Umbilical cord (tissue), 2 donors: ENCODE measurements around the gene VSTM4. TPM values are rescaled to one million over a fixed set of nuclear protein-coding genes. Genes with fewer than 3 reads are reported as not detected.

Experiments used
- DNase-seq: peaks from one replicate; pipeline ENCODE4 v3.0.0-alpha.2; 2015; ENCODE audit warnings: low spot score
- total RNA-seq: library from RNA; depleted of rRNA; stranded (reverse); fragments of >200 nt; gene quantifications from one replicate; pipeline ENCODE4 v1.2.3, GENCODE V29; 2014; ENCODE audit warnings: low replicate concordance; ENCODE audit not compliant: insufficient read depth

Gene VSTM4
- 8.4 TPM for total RNA-seq

- peak; percentile 72 for DNase-seq
Measured at GRCh38 chr10:49115015-49115795, at the start of gene VSTM4. VSTM4 (minus strand) TSS chr10:49115522; CDS start chr10:49115485, 37 bp downstream.

DNA sequence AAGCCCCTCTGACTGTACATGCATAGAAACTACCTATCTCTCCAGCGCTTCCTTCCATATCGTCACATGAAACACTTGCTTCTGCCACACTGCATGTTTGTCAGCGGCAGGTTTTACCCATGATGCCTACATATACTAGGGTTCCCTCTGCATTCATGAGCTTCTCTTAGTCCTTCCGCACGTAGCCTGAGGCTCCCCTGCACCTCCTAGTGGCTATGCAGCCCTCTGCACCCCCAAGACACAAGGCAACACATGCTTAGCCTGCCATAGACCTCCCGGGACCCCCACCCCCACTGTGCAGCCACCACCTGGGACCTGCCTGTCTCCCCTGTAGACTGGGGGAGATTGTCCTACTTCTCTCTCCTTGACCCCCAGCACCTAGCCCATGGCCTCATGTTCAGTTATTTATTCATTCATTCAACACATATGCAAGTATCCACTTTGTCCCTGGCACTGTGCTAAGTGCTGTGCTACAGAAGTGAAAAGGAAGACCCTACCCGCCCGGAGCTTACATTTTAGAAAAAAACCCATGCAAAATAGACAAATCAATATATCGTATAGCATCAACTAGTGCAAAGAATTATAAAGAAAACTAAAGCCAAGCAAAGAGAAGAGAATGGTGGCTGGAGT lies 49.4 kb upstream of the VSTM4 start:
- peak; percentile 44 for DNase-seq

DNA sequence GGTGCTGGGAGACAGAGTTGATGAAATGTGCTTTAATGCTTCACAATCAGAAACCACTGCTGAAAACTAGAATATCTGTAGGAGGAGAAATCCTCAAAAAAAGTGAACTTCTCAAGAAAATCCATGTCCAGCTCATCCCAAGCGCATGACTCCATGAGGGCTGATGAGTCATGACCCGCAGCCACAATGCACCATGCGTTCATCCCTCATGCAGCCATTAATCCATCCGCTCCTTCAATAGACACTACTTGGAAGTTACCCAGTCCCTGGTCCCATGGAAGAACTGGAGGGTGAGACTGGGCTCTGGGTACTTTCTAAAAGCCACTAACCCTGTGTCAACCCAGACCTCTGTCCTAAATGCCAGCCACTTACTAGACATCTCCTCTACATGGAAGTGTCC lies 48.4 kb upstream of the VSTM4 start:
- DNase-seq: no peak

DNA sequence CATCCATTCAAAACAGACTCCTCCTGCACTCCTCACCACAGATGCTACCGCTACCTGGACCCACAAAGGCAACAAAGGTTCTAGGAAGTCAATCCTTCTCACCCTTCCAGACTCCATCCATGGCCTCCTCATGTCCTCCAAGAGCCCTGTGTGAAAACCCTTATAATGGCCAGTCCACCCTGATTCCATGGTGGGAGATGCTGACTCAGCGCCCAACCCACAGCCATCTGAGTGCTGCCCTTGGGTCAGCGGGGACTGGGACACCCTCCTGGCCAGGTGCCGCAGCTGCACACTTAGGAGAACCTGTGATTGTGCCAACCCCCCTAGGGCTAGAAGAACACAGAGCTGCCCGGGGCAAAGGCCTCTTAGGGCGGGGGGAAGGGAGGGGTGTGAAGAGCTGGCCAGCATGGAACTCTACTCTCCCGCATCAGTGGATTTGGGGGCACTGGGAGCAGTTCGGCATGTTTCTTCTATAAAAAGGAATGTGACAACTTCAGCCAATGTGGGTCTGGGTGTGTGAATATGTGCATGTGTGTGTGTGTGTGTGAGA lies 47.5 kb upstream of the VSTM4 start:
- DNase-seq: no peak

GRCh38 chr10:49162063-49162462 lies 46.7 kb upstream of the VSTM4 start:
- DNase-seq: no peak

DNA sequence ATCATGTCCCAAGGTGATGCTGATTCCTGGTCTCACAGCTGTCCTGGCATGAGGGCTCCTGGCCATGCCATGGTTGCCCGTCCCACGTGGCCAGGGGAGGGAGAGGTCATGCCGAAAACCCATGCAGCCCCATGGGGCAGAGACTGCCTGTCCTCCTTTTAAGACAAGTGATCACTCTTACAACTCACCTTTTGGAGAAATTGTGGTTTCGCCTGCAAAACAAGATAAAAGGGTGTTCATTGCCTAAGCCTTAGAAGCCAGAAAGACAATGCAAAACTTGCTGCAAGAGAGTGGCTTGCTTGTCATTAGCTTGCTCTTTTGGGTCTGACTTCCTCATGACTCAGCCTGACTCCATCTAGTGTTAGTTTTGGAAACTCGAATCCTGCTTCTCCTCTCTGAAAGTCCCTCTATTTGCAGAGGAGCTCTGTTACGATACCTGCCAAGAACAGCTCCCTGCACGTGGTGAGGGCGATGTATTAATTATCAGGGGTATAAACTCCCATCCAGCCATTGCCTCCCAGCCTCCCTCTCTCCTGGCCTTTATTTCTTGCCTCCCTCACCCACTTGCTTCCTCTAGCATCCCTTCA lies 46.2 kb upstream of the VSTM4 start:
- DNase-seq: peak; percentile 47

DNA sequence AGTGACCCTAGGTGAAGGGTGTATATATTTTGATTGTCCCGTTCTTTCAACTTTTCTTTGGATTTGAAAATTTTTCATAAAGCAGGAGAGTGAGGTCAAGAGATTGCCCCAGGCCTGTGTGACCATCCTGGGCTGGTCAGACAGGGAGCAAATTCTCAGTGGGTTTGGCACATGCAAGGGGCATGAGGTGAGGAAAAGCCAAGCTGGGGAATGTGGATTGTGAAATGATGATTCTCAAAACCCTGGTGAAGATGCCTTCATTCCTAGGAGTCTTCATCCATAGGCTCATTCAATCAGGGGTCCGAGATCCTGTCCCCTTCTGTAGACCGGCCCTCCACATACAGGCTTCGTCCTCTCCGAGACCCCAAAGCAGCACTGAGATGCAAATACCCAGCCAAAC lies 45.5 kb upstream of the VSTM4 start:
- DNase-seq: no peak

GRCh38 chr10:49160110-49160509 lies 44.8 kb upstream of the VSTM4 start:
- DNase-seq: no peak

DNA sequence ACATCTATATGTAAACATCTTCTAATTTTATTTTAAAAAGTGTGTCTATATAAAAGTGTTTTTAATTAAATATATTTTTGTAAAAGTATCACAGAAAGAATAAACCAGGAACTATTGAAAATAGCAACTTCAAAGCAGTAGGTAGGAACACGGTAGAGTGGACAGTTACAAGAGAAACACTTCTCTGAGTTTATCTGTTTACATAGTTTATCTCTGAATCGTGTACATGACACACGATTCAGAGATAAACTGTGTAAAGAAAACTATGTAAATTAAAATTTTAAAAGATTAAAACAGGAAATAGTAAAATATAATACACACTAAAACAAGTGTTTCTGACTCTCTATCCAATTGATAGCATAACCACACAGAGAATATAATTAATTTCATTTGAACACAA lies 43.6 kb upstream of the VSTM4 start:
- DNase-seq: no peak

DNA sequence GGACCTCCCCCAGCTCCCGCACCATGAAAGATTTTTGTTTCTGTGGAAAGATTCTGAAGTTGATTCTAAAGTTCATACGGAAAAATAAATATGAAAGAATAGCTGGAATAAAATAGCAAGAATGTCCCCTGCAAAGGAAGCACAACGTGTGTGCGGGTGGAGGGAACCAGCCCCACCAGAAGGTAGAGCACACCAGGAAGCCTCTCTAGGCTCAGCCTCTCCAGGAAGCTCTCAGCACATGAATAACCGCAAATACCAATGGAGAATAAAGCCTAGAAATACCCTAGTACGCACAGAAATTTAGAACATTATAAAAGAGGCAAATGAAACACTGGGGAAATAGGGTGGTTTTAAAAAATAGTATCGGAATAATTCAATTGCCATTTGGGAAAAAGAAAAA lies 43.1 kb upstream of the VSTM4 start:
- DNase-seq: no peak

DNA sequence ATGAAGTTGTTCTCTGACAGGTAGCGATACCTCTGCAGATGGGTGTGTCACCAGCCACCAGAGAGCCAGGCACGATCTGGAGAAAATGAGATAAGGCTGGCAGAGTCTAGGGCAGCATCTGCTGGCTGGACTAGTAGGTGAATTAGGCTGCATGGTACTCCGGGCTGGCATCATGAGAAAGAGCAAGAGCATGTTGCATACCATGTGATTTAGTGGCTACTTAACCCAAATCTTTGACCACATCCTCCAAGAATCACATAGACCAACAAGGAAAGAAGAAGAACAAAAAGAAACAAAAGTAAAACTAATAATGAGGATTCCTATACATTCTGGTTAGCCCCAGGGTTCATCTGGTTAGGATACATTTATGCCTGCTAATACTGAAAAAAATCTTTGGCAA lies 41.9 kb upstream of the VSTM4 start:
- DNase-seq: no peak

DNA sequence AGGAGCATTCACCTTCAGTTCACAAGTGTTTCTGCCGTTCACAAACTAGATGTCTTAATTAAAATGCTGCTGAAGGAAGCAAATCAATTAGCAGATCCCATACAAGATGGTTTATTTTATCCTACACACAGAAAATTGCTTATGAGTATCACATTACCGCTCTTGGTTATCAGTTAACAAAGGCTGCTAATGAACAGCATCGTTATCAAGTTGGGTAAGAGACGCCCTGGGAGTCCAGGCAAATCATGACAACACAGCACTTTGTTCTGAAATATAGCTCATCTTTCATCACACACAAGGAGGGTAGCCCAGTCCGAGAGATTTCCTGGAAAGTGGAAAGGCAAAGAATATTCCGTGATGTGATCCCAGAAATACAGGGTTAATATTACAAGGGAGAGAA lies 39.3 kb upstream of the VSTM4 start:
- no peak for DNase-seq

DNA sequence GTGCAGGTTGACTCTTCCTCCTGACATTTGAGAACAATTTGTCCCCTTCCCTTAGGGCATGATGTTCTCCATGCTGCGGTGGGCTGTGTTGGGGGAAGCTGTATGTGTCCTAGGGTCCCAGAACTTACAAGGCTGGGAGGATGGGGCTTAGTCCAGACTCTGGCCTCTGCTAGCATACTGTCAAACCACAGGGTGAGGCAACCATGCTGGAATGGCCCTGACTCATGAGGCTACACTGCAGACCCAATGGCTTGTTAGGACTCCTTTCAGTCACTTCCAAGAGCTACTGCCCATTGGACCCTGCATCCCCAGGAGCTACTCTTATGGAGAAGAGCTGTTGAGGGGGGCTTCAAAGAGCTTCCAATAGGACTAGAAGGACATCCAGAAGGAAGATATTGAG lies 38.6 kb upstream of the VSTM4 start:
- no peak for DNase-seq

- no peak for DNase-seq
Measured at GRCh38 chr10:49153115-49153514, 37.8 kb upstream of the VSTM4 start.

GRCh38 chr10:49152663-49153062 lies 37.3 kb upstream of the VSTM4 start:
- DNase-seq: no peak

DNA sequence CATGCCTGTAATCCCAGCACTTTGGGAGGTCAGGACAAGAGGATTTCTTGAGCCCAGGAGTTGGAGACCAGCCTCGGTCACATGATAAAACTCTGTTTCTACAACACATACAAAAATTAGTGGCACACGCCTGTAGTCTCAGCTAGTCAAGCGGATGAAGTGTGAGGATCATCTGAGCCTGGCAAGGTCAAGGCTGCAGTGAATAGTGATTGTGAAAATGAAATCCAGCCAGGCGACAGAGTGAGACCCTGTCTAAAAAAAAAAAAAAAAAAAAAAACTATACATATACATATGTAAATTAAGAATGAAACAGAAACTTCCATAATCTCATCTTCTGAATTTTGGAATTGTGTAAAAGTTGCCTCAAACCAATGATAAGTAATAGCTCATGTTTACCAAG lies 36.7 kb upstream of the VSTM4 start:
- DNase-seq: no peak

- no peak for DNase-seq
Measured at GRCh38 chr10:49151481-49151880, 36.2 kb upstream of the VSTM4 start.

DNA sequence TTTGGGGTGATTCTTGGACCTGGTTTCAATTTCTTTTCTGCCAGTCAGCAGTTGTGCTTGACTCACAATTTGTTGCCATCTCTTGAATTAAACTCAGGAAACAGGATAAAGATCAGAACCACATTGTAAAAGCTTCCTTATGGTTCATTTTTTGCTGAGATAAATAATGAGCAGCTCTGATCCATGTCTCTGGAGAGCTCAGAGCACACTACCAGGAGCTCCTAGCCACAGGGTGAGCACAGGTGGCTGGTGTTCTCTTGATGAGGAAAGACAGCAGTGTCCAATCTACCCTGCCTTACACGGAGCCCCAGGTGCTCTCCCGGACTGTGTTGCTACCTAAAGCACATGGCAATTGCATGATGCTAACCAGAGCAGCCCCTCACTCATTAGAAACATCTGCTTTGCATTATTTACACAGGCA lies 35.7 kb upstream of the VSTM4 start:
- no peak for DNase-seq

DNA sequence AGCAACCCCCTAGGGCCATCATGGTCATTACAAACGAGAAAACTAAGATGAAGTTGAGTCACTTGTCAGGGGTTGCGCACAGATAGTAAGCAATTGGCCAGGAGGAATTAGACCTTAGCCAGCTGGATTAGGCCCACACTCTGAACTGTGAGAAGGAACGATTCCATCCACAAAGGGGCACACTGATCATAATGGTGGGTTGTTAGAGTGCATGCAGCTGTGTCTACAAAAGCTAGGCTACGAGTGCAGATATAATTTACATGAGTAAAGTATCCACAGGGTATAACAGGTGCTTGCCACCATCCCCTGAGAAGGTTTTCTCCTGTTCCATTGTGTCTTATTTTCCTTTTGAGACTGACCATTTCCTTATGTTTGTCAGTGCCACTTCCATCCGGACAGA lies 35.1 kb upstream of the VSTM4 start:
- no peak for DNase-seq

GRCh38 chr10:49149881-49150280 lies 34.6 kb upstream of the VSTM4 start:
- no peak for DNase-seq

DNA sequence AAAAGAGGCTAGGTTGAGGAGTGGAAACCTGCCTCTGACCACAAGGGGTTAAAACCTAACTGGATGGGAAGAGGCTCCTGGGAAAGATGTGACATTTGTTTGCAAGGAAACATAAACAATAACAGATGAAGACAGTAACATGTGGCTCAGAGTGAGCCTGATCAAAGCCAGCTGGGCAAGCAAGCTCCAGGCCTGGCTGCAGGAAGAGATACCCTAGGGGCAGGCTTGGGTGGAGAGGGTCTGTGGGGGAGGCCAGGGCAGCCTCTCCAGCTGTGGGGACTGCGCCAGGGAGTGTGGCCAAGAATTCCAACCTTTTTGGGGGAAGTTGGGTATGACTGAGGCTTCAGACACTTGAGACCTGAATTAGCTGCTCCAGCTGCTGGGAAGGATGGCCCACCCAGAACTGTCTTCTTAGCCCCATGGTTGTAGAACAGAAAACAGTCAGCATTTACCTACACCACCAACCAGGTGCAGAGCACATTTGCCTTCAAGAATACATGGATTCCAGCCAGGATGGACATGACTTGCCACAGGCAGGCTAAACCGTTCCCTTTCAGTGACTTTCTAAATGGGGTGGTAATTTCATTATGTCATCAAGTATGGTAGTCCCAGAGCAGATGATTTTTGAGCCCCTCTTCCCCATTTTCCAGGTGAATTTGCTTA lies 28.9 kb upstream of the VSTM4 start:
- no peak for DNase-seq

DNA sequence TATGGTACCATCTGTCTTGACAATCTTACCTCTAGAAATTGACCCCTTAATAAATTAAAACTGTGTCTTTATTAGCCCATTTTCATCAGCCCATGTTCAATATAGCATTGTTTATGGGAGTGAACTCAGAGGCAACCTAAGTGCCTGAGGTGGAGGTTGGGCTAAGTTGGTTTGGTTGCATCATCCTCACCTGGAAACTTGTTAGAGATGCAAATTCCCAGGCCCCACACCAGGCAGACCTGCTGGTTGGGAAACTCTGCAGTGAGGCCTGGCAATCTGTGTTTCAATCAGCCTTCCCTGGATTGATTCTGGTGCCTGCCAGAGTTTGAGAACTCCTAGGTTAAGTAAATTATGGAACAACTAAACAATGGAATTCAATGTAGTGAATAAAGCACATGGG lies 27.9 kb upstream of the VSTM4 start:
- no peak for DNase-seq
